PC-9 (cell line): ENCODE data around the gene ENPEP. TPM values are rescaled to one million over a fixed set of nuclear protein-coding genes. Genes with fewer than 3 reads are reported as not detected.

Experiments used
- BruUV-seq: library from RNA; stranded (reverse); fragments of 400-500 nt; replicated peaks from 2 replicates; lab custom pipeline; 2021; lab: Mats Ljungman, UMichigan
- CTCF ChIA-PET: fragments of 300-600 bp; sonication (Branson Sonifier 250); formaldehyde crosslinking; loops from one replicate; lab custom pipeline; 2022; ENCODE audit warnings: antibody characterized with exemption; lab: Charles Lee
- POLR2A ChIA-PET: fragments of 300-600 bp; sonication (Branson Sonifier 250); formaldehyde crosslinking; loops from one replicate; lab custom pipeline; 2022; ENCODE audit warnings: antibody characterized with exemption; ENCODE audit not compliant: unreplicated experiment; lab: Charles Lee
- DNase-seq, 2 experiments: peaks; one replicate each; pipeline versions ENCODE4 v3.0.0 to v3.0.0-alpha.2; 2015 to 2022; ENCODE audit warnings: mixed read lengths in 1 of 2
- H2AFZ ChIP-seq: fragments of 200-600 bp; sonication (generic); 2 replicates; pipeline ENCODE4 v1.8.1; 2017; ENCODE audit warnings: antibody characterized with exemption
- H3F3A ChIP-seq: fragments of 200-600 bp; sonication (generic); 2 replicates; pipeline ENCODE4 v1.8.1; 2017; ENCODE audit warnings: antibody characterized with exemption, mild to moderate bottlenecking, low read depth; ENCODE audit not compliant: insufficient read depth
- H3K27ac ChIP-seq: fragments of 200-600 bp; sonication (generic); 2 replicates; pipeline ENCODE4 v1.6.1; 2016; ENCODE audit warnings: mixed run types
- H3K27me3 ChIP-seq: fragments of 200-600 bp; sonication (generic); 2 replicates; pipeline ENCODE4 v1.6.1; 2016; ENCODE audit warnings: low read depth, mixed run types; ENCODE audit not compliant: insufficient read depth
- H3K36me3 ChIP-seq: fragments of 200-600 bp; sonication (generic); 2 replicates; pipeline ENCODE4 v1.6.1; 2016; ENCODE audit warnings: low read depth, mixed run types
- H3K4me1 ChIP-seq: fragments of 200-600 bp; sonication (generic); replicated peaks from 2 replicates; pipeline ENCODE4 v1.6.1; 2016; ENCODE audit warnings: mixed run types; ENCODE audit not compliant: insufficient read depth
- H3K4me2 ChIP-seq: fragments of 200-600 bp; sonication (generic); 2 replicates; pipeline ENCODE4 v1.6.1; 2017; ENCODE audit warnings: mixed run types
- H3K4me3 ChIP-seq: fragments of 200-600 bp; sonication (generic); 2 replicates; pipeline ENCODE4 v1.6.1; 2016; ENCODE audit warnings: mixed run types
- H3K79me2 ChIP-seq: fragments of 200-600 bp; sonication (generic); 2 replicates; pipeline ENCODE4 v1.6.1; 2017; ENCODE audit warnings: low read depth, mixed run types
- H3K9me2 ChIP-seq: fragments of 200-600 bp; sonication (generic); 2 replicates; pipeline ENCODE4 v1.8.1; 2017; ENCODE audit warnings: mild to moderate bottlenecking; ENCODE audit not compliant: insufficient read depth
- H3K9me3 ChIP-seq: fragments of 200-600 bp; sonication (generic); 2 replicates; pipeline ENCODE4 v1.8.1; 2016; ENCODE audit warnings: low read depth; ENCODE audit not compliant: insufficient read depth
- H4K20me1 ChIP-seq: fragments of 200-600 bp; sonication (generic); 2 replicates; pipeline ENCODE4 v1.8.1; 2017; ENCODE audit not compliant: insufficient read depth
- EZH2 ChIP-seq: fragments of 200-600 bp; sonication (generic); IDR thresholded peaks from 2 replicates; pipeline ENCODE4 v1.8.0; 2017; ENCODE audit warnings: antibody characterized with exemption, low read depth
- intact Hi-C: fragments of 100-400 bp; cut with micrococcal nuclease; formaldehyde crosslinking; loops from one replicate; pipeline ENCODE4 v1.10.0; 2022; ENCODE audit not compliant: unreplicated experiment
- total RNA-seq: library from RNA; stranded (reverse); gene quantifications from 2 replicates; pipeline ENCODE4 v1.2.3, GENCODE V29; 2021
- TF ChIP-seq, protein P1 (sequence below): fragments of 200-600 bp; sonication (generic); conservative IDR thresholded peaks from 2 replicates; pipeline ENCODE4 v1.6.1; 2017; ENCODE audit warnings: mixed run types, antibody characterized with exemption, mild to moderate bottlenecking, moderate library complexity

Gene ENPEP
- total RNA-seq, 1 experiment from 2014 or later = not detected

DNA sequence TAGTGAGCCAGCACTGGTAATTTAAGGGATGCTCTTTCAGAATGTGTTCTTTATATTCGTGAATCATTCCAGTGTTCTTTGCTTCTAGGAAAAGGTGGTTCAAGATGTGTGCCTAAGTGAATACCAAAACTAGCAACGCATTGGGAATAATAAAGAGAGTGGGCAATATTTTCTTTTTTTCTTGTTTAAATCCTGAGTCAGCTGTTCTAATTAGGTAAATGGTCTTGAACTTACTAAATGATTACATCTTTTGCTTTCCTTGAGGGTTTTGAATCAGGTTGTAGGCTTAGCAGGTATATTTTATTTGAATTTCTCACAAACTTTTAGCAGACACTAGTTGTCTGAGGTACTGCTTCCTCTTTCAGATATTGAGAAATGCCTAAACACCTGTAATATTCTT, 29.5 kb downstream of the ENPEP start:
- ChIA-PET POLR2A (no interaction called here), CTCF (no interaction called here)
- no peaks in the 10 kb centered on the region for H3K9me2 ChIP-seq
- no peak for DNase-seq
- H3K4me1 ChIP-seq = no peaks in the 10 kb centered on the region
- H3F3A ChIP-seq = no peaks in the 10 kb centered on the region
- no peak for TF ChIP-seq EZH2
- TF ChIP-seq, protein P1, sequence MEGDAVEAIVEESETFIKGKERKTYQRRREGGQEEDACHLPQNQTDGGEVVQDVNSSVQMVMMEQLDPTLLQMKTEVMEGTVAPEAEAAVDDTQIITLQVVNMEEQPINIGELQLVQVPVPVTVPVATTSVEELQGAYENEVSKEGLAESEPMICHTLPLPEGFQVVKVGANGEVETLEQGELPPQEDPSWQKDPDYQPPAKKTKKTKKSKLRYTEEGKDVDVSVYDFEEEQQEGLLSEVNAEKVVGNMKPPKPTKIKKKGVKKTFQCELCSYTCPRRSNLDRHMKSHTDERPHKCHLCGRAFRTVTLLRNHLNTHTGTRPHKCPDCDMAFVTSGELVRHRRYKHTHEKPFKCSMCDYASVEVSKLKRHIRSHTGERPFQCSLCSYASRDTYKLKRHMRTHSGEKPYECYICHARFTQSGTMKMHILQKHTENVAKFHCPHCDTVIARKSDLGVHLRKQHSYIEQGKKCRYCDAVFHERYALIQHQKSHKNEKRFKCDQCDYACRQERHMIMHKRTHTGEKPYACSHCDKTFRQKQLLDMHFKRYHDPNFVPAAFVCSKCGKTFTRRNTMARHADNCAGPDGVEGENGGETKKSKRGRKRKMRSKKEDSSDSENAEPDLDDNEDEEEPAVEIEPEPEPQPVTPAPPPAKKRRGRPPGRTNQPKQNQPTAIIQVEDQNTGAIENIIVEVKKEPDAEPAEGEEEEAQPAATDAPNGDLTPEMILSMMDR = no peak
- no peaks in the 10 kb centered on the region for H3K36me3 ChIP-seq
- no peaks in the 10 kb centered on the region for H4K20me1 ChIP-seq
- no peak overlapping the region for H3K27ac ChIP-seq
- 0 out of 2 replicates have a peak, but pooled peaks cover 9% of the 10 kb centered on the region for H3K9me3 ChIP-seq
- BruUV-seq = no TSS peak
- no peak overlapping the region for H2AFZ ChIP-seq
- intact Hi-C loops = loop anchor here (5.0 kb wide), 1 partner anchor 308 kb away; the partner anchor contains the start of gene ELOVL6
- no peaks in the 10 kb centered on the region for H3K79me2 ChIP-seq
- no peaks in the 10 kb centered on the region for H3K27me3 ChIP-seq
- no peak overlapping the region for H3K4me2 ChIP-seq
- no peak overlapping the region for H3K4me3 ChIP-seq

DNA sequence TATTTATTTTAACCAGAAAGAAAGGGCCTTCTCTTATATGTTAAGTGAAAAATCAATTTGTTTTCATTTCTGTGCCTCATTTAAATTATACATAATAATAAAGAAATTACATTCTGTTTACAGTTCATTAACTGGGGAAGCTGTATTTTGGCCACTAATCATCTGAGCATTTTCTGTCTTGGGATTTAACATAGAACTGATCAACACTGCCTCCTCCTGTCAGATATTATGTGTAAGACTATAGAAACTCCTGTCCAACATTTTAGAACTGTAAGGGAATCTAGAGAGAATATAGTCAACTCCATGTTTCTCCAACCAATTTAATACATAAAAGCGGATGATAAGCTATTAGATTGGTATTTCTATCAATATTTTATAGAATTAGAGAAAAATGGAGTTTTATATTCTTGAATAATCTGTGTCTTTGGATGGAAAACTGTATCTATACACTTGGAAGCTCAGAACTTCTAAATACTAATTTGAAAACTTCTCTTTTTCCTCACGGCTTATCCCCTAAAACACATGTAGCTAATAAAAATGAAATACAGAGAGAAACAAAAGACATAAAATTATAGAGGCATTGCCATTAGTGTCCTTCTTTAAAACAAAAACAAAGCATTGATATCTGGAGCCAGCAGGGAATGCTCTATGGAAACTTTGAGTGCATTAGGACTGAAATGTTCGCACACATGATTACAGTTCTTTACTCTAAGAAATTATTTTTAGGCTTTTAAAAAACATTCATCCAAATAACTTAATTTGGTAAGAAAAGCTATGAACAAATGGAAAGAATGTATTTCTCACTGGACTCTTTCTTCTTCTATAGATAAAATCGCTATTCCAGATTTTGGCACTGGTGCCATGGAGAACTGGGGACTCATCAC, 33.1 kb downstream of the ENPEP start:
- no peaks in the 10 kb centered on the region for H3F3A ChIP-seq
- no peaks in the 10 kb centered on the region for H3K9me3 ChIP-seq
- ChIA-PET POLR2A (interaction anchor here (0.6 kb wide), 2 partner anchors 25 to 325 kb away, joined by 3 read pairs; no protein-coding TSS in a partner anchor), CTCF (interaction anchor here (0.6 to 1.7 kb wide), 8 partner anchors 77 to 510 kb away, joined by 3 to 15 read pairs (median 4); no protein-coding TSS in a partner anchor)
- no peak for DNase-seq
- H3K4me2 ChIP-seq = no peak overlapping the region
- H3K9me2 ChIP-seq = no peaks in the 10 kb centered on the region
- no peak for TF ChIP-seq EZH2
- TF ChIP-seq, protein P1 = peak; percentile 62
- BruUV-seq = no TSS peak
- H3K27me3 ChIP-seq = no peaks in the 10 kb centered on the region
- no peak overlapping the region for H3K27ac ChIP-seq
- H4K20me1 ChIP-seq = no peaks in the 10 kb centered on the region
- no peak overlapping the region for H3K4me3 ChIP-seq
- no peaks in the 10 kb centered on the region for H3K36me3 ChIP-seq
- no peaks in the 10 kb centered on the region for H3K79me2 ChIP-seq
- intact Hi-C loops = loop anchor here (1.0 to 5.0 kb wide), 2 partner anchors 312 to 504 kb away; partner anchors contain the start of gene ELOVL6
- no peak overlapping the region for H2AFZ ChIP-seq
- H3K4me1 ChIP-seq = no peaks in the 10 kb centered on the region

DNA sequence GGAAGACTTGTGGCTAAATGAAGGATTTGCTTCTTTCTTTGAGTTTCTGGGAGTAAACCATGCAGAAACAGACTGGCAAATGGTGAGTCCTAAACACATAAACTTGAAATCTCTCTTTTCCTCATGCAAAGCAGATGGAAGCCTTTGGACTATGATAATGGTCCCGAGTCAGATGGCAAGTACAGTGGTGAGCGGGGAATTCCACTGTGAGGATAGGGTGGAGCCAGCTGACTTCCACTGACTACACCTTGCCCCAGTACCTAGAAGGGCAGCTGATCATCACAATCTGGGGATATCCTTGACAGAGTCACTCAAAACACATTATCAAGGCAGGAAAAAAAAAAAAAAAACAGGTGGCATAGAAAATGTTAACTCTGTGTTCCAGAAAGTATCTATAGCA, 34.3 kb downstream of the ENPEP start:
- no peaks in the 10 kb centered on the region for H3K27me3 ChIP-seq
- DNase-seq = no peak
- no peaks in the 10 kb centered on the region for H3F3A ChIP-seq
- H3K4me1 ChIP-seq = no peaks in the 10 kb centered on the region
- H2AFZ ChIP-seq = no peak overlapping the region
- no peaks in the 10 kb centered on the region for H3K79me2 ChIP-seq
- H4K20me1 ChIP-seq = no peaks in the 10 kb centered on the region
- H3K36me3 ChIP-seq = no peaks in the 10 kb centered on the region
- H3K4me2 ChIP-seq = no peak overlapping the region
- CTCF ChIA-PET = interaction anchor here (0.6 to 1.1 kb wide), 2 partner anchors 166 to 202 kb away, joined by 4 to 5 read pairs; no protein-coding TSS in a partner anchor
- no peaks in the 10 kb centered on the region for H3K9me2 ChIP-seq
- H3K9me3 ChIP-seq = no peaks in the 10 kb centered on the region
- intact Hi-C loops = loop anchor here (2.0 kb wide), 1 partner anchor 459 kb away; no protein-coding TSS in a partner anchor
- TF ChIP-seq, protein P1 = no peak
- no peak for TF ChIP-seq EZH2
- no TSS peak for BruUV-seq
- H3K27ac ChIP-seq = no peak overlapping the region
- POLR2A ChIA-PET = interaction anchor here (0.6 kb wide), 1 partner anchor 312 kb away, joined by 3 read pairs; no protein-coding TSS in a partner anchor
- H3K4me3 ChIP-seq = no peak overlapping the region
